GM18861 (cell line): ENCODE data around the gene KLHL26.
"Not testable (repeated sequence)": the region's sequence is repeated elsewhere in the genome, so short reads cannot be mapped to it uniquely, and the experiment has no call there.

Source experiments
- ATAC-seq: cut with Tn5 transposase; IDR thresholded peaks from one replicate; pipeline ENCODE4 v1.9.1; 2021; ENCODE audit not compliant: unreplicated experiment

The KLHL26 gene

DNA sequence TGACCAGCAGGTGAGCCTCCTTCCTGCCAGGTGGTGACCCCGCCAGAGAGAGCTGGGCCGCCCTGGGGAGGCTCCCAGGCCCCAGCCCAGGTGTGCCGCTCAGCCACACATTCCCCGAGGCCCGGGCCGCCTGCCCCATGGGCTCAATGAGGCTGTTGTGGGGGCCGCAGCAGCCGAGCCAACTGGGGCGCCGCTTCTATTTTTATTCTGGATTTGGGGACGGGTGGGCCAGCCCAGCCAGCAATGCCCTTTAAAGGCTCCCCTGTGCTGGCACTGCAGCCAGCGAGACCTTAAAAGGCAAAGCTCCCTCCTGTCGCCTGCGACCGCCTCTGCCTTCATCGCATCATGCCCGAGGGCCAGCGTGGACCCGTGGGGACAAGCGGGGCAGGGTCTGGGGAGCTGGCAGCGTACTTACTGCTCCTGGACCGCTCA, 29.0 kb downstream of the KLHL26 start:
- ATAC-seq: no peak

DNA sequence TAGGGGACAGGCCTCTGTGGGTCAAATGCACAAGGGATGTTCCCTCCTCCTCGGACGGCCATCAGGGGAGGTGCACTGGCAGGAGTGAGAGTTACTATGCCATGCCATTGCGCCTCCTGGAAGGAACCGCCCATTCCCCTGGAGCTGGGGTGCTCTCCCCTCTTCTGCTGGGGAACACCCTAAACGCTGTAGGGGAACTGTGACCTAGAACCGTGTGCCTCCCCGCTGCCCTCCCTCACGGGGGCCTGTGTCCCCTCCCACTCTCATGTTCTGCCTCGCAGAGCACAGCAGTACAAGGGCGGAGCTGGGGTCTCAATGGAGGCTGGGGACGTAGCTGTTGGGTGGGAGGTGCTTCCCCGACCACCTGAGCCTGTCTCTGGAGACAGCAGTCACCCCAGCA, 29.5 kb downstream of the KLHL26 start:
- no peak for ATAC-seq

DNA sequence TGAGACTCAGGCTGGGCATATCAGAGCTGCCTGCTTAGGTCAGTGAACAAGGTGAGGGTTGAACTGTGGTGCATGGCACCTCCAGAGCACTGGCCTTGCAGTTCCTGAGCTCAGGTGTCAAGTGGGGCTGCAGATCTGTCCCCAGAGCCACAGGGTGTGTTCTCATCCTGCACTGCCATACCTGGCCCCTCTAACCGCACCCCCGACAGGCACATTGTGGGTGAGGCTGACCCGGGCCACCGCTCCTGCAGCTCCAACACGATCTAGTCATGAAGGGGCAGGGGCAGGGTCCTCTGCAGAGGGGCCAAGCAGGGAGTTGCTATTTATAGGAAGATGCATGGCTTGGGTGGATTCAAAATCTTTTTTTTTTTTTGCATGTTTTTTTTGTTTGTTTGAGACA, 30.0 kb downstream of the KLHL26 start:
- no peak for ATAC-seq

DNA sequence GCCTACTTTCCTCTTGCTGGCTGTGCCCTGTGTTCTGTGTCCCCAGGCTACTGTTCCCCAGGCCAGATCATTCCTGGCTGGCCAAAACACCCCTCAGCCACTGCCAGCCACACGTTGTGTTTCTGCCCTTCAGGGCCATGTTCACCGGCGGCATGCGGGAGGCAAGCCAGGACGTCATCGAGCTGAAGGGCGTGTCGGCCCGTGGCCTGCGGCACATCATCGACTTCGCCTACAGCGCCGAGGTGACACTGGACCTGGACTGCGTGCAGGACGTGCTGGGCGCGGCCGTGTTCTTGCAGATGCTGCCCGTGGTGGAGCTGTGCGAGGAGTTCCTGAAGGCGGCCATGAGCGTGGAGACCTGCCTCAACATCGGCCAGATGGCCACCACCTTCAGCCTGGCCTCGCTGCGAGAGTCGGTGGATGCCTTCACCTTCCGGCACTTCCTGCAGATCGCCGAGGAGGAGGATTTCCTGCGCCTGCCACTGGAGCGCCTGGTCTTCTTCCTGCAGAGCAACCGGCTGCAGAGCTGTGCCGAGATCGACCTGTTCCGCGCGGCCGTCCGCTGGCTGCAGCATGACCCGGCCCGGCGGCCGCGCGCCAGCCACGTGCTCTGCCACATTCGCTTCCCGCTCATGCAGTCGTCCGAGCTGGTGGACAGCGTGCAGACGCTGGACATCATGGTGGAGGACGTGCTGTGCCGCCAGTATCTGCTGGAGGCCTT, 30.9 kb downstream of the KLHL26 start:
- ATAC-seq: no peak

DNA sequence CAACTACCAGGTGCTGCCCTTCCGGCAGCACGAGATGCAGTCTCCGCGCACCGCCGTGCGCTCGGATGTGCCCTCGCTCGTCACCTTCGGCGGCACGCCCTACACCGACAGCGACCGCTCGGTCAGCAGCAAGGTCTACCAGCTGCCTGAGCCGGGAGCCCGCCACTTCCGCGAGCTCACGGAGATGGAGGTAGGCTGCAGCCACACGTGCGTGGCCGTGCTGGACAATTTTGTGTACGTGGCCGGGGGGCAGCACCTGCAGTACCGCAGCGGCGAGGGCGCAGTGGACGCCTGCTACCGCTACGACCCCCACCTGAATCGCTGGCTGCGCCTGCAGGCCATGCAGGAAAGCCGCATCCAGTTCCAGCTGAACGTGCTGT, 31.4 kb downstream of the KLHL26 start:
- no peak for ATAC-seq

DNA sequence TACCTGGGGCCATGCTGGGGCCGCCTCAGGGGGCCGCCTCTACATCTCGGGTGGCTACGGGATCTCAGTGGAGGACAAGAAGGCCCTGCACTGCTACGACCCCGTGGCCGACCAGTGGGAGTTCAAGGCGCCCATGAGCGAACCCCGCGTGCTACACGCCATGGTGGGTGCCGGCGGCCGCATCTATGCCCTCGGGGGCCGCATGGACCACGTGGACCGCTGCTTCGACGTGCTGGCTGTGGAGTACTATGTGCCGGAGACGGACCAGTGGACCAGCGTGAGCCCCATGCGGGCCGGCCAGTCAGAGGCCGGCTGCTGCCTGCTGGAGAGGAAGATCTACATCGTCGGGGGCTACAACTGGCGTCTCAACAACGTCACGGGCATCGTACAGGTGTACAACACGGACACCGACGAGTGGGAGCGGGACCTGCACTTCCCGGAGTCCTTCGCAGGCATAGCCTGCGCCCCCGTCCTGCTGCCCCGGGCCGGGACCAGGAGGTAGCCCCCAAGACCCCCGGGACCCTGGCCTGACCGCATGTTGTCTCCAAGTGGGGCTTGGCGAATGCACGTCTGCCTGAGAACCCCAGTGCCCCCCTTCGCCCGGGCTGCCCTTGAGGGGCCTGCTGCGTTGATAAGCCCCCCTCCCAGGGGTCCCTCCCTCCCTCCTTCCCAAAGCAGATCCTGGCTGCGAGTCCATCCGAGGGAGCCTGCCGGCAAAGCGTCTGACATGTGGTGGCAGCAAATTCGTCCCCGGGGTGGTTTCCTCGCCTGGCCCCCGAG, 32.1 kb downstream of the KLHL26 start:
- no peak for ATAC-seq

DNA sequence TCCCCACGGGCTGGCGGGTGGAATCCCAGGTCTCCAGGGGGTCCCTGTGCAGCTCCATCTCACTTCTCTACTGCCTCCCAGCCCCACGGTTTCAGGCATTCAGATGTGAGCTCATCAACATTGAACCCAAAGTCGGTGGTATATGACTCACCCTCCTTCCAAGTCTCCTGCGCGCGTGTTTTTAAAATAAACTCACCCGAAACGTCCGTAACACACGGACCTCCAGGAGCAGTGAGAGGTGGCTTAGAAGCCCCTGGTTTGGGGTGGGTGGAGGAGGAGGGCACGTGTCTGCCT, 32.6 kb downstream of the KLHL26 start:
- no peak for ATAC-seq

DNA sequence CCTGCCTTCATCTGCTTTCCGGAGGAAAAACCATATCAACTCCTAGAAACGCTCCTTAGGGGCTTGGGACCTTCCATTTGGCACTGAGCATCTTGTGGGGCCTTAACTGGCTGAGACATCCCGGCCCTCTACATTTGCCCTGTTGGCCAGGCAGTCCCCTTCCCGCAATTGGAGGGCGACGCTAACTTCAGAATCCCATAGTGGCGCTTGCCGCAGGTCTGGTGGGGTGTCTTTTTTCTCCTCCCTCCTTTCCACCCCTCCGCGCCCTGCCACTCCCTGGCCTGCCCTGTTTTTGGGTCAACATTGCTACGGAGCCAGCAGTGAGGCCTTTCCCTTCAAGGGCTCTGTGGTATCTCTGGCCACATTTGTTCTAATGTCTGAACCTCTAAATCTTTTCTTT, 33.1 kb downstream of the KLHL26 start:
- ATAC-seq: no peak

DNA sequence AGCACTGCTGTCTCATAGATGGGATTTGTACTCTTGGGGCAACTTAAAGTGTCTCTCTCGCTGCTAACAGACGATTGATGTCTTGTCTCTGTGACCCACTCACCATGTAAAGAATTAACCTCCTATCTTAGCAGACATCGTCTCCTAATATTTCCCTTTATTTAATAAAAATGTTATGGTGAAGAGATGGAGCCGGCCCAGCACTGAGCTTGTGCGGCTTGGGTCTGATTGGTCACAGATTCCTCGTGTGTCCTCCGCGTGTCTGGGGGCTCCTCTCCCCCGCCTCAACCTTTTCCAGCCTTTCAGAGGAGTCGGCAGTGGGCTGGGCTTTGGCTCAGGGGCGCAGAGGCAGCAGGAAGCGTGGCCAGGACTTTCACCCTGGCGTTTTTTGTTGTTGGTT, 33.5 kb downstream of the KLHL26 start:
- no peak for ATAC-seq

DNA sequence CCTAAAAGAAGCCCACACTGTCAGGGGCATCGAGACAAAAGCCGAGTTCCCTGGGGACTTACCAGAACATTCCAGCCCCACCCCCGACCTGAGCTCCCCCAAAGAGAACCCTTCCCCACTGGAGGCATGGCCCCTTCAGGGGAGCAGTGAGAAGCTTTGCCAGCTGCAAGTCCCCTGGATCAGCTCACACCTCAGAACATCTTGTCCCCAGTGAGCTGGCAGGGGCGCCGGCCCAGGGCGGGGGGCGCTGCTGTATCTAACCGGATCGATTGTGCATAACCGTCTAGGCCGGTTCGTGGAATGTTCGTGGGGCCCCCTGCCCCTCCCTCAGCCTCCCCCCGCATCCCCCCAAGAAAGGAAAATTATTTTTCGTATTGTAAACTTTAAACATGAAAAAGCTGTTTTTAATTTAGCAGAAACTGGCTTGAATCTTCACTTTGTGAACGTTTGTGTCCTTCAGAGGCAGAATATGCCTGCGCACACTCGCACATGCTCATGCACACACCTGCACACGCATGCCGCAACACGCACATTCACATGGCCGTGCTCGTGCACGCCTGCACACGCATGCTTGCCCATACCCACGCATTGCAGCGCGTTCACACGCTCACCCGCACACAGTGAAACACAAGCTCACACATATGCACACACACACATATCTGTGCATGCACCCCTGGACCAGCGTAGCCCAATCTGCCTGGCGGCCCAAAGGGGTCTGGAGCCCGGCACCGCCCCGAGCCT, 34.6 kb downstream of the KLHL26 start:
- no peak for ATAC-seq

DNA sequence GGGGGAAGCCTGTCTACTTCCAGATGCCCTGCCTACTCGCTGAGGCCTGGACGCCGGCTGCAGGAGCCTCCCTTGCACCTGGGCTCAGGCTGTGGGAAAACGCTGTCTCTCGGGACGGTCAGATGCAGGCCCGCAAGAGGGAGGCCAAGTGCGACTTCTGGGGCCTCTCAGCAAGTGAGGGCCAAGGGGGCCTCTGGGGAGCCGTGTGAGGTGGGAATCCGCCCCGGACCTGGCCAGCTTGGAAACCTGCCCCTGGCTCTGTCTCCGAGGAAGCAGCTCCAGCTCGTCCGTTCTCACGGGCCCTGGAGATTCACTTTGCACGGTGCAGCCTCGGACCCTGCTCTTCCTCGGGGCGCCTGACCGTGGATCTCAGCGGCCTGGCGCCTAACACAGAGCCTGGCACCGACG, 35.2 kb downstream of the KLHL26 start:
- no peak for ATAC-seq

DNA sequence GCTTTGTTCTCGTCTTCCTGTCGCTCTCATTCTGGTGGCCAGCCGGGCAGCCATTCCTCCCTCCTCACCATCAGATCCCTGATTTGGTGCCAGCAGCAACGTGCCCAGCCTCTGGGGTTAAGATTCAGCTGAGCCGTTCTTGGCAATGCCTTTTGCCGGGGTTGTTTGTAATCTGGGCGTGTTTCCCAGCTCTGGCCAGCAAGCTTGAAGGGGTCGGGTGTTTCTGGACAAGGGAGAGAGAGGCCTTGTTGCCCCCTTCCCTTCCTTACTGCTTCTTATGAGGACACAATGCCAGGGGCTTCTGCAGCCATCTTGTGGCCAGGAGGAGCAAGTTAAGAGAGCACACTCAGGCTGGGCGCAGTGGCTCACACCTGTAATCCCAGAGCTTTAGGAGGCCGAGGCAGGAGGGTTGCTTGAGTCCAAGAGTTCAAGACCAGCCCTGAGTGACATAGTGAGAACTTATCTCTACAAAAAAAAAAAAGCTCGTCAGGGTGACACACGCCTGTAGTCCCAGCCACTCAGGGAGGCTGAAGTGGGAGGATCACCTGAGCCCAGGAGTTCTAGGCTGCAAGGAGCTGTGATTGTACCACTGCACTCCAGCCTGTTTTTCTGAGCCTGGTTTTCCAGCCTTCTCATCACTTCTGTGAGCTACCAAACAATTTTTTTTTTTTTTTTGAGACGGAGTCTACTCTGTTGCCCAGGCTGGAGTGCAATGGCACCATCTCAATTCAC, 35.9 kb downstream of the KLHL26 start:
- no peak for ATAC-seq

DNA sequence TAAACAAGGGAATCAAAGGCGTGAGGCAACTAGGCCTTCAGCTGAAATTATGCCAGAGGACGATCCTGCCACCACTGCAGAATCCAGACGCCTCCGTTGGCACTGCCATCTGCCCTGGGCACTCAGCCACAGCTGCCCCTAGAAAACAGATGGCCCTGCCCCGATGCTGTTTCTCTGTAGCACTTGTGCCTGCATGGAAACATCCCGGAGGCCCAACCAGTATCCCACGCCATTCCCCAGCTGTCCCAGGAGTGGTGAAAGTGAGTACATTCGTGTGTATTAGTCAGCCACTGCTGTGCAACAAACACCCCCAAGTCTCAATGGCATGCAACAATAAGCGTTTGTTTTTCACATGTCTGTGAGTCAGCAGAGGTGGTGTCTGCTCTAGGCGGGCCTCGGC, 37.8 kb downstream of the KLHL26 start:
- ATAC-seq: no peak

DNA sequence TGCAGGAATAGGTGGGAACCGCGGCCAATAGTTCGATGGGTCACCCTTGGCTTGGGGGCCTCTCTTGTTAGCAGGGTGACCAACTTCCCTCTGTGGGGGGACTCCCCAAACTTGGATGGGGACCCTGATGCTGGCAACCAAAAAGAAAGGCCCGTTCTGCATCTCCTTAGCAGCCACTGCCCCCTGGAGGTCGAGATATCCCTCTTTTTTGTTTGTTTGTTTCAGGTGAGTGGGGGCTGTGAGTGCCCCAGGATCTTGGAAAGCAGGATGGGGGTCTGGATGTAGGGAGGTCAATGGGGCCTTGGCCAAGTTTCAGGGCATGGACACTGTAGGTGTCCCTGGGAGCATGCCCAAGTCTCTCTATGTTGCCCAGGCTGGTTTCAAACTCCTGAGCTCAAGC, 39.0 kb downstream of the KLHL26 start:
- ATAC-seq: no peak

DNA sequence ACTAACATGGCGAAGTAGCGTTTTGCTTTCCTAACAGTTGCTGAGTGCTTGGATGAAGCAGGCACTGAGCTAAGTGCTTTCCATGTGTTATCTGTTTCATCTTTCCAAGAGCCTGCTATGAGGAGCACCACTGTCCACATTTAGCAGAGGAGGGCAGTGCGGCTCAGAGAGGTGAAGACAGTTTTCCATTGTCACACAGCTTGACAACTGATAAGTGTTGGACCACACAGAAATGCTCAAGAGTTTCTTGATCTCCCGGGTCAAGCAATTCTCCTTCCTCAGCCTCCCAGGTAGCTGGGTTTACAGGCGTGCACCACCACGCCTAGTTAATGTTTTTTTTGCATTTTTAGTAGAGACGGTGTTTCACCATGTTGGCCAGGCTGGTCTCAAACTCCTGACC, 39.9 kb downstream of the KLHL26 start:
- ATAC-seq: no peak

DNA sequence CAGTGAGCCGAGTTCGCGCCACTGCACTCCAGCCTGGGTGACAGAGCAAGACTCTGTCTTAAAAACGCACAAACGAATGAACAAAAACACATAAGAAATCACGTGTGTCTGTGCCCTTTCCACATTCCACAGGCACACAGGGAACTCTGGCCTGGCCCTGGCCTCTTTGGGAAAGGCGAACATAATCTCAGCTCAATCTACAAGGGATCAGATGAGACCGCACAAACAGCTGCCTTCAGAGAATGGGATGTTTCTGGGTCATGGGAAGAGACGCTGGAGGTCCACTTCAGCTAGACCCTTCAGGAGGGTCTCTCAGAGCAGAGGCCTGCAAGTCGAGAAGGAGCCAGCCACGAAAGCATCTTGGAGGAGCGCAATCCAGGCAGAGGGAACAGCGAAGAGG, 40.3 kb downstream of the KLHL26 start:
- ATAC-seq: no peak

DNA sequence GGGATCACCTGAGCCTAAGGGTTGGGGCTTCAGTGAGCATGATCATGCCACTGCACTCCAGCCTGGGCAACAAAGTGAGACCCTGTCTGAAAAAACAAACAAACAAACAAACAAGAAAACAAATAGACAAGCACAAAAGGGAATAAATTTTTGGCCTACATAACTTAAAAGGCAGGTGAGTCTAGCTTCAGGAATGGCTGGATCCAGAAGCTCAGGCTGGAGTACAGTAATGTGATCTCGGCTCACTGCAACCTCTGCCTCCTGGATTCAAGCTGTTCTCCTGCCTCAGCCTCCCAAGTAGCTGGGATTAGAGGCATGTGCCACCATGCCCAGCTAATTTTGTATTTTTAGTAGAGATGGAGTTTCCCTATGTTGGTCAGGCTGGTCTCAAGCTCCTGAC, 43.3 kb downstream of the KLHL26 start:
- ATAC-seq: not testable (repeated sequence)

DNA sequence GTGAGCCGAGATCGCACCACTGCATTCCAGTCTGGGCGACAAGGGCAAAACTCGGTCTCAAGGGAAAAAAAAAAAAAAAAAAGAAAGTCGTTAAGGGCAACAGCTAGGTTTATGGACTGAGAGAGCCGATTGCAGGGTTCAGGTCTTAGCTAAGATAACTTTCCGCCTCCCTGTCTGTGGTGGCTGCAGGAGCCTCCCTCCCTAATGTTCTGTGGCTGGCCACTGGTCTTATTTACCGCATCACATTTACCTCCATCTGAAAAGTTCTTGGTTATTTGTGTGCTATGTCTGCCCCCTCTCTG, 45.9 kb downstream of the KLHL26 start:
- ATAC-seq: no peak

DNA sequence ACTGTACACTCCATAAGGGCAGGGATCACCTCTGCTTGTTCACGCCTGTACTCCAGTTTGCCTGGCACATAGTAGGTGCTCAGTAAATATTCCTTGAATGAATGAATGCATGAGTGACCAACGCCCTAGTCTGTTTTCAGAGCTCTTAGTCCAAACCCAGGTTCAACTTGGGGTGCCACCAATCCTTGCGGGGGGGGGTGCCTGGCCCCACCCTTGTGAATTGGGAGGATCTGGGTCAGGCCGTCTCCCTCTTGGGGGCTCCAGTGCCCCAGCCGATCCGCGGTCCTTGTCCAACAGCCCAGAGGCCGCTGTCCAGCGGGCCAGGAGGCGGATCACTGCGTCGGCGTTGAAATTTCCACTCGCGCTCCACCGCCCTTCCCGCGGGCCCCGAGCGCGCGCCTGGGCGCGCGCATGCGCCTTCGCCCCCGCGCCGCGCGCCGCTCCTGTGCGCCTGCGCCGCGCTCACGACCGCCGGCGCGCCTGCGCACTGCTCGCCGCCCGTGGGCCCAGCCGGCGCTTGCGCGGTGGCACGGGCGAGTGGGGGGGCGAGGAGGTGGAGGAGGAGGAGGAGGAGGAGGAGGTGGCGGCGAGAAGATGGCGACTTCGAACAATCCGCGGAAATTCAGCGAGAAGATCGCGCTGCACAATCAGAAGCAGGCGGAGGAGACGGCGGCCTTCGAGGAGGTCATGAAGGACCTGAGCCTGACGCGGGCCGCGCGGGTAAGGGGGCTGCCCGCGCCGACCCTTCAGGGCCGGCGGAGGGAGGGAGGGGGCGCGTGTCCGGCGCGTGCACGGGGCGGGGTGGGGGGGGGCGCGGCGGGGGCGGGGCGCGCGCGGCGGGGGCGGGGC, 46.5 kb downstream of the KLHL26 start, which contains the start of gene CRTC1:
CRTC1 (plus strand) TSS at position 572 of the 849 bp plus-strand sequence; CDS start at position 595, 23 bp downstream.
- peak; percentile 63 for ATAC-seq

DNA sequence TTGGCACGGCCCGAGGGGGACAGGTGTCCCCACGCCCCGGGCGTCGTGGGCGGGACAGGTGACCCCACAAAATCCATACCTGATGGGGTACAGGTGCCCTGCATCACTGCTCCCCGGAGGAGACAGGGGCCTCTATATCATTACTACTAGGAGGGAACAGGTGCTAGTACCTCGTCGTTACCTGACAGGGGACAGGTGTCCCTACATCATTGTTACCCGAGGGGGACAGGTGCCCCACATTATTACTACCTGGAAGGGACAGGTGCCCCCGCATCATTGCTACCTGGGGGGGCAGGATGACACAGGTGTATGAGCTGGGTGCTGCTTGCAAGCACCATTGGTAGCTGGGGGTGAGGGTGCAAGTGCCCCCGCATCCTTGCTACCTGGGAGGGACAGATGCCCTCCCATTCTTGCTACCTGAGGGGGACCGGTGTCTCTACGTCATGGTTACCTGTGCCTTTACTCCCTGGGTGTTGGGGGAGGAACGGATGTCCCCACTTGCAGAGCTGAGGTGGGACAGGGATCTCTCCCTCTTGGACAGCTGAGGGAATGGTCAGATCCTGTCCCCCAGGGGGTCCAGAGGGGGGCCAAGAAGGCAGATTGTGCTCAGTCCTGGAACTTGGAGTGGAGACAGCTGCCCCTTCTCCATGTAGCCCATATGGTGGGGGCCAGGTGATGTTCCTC, 47.3 kb downstream of the KLHL26 start:
- ATAC-seq: no peak
